Uterus (tissue), 2 donors: ENCODE results near the gene SPTLC1.

Source experiments
- POLR2A ChIP-seq, 2 donors: fragments of 450-650 bp; IDR thresholded peaks; one replicate each; pipeline ENCODE4 v1.6.1; 2016; ENCODE audit warnings: antibody characterized with exemption in 2 of 2, mild to moderate bottlenecking in 1 of 2, moderate library complexity in 1 of 2
- TF ChIP-seq, protein P1 (sequence below), 4 experiments: fragments of 200-600 bp in 2 of 4; fragments of 450-650 bp in 2 of 4; sonication (generic) in 2 of 4; IDR thresholded peaks; one replicate each; pipeline ENCODE4 v1.5.1; 2016 to 2019; ENCODE audit warnings: antibody characterized with exemption in 4 of 4, mild to moderate bottlenecking in 2 of 4, moderate library complexity in 1 of 4

DNA sequence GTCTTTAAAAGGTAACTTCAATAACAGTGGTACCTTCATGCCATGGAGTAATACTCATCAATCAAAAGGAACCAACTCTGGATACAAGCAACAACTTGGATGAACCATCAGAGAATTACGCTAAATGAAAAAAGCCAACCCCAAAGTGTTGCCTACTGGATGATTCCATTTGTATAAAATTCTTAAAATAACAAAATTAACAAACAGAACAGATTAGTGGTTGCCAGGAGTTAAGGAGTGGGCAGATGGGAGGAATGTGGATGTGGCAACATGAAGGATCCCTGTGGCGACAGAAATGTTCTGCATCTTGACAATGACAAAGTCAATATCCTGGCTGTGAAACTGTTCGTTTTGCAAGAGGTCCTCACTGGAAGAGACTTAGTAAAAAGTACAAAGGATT is 50.5 kb downstream of the SPTLC1 start:
- TF ChIP-seq, protein P1, sequence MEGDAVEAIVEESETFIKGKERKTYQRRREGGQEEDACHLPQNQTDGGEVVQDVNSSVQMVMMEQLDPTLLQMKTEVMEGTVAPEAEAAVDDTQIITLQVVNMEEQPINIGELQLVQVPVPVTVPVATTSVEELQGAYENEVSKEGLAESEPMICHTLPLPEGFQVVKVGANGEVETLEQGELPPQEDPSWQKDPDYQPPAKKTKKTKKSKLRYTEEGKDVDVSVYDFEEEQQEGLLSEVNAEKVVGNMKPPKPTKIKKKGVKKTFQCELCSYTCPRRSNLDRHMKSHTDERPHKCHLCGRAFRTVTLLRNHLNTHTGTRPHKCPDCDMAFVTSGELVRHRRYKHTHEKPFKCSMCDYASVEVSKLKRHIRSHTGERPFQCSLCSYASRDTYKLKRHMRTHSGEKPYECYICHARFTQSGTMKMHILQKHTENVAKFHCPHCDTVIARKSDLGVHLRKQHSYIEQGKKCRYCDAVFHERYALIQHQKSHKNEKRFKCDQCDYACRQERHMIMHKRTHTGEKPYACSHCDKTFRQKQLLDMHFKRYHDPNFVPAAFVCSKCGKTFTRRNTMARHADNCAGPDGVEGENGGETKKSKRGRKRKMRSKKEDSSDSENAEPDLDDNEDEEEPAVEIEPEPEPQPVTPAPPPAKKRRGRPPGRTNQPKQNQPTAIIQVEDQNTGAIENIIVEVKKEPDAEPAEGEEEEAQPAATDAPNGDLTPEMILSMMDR (IDR thresholded peaks at IDR 0.05) = no peak
- TF ChIP-seq POLR2A (IDR thresholded peaks at IDR 0.05) = no peak
